ENCODE measurements around the gene VSTM2L. TPM values are rescaled to one million over a fixed set of nuclear protein-coding genes. Genes with fewer than 3 reads are reported as not detected.

VSTM2L gene
- polyA plus RNA-seq, 2 of the 4 experiments (the other 2 are of a cell fraction), result 2.0 to 5.8 TPM

DNA sequence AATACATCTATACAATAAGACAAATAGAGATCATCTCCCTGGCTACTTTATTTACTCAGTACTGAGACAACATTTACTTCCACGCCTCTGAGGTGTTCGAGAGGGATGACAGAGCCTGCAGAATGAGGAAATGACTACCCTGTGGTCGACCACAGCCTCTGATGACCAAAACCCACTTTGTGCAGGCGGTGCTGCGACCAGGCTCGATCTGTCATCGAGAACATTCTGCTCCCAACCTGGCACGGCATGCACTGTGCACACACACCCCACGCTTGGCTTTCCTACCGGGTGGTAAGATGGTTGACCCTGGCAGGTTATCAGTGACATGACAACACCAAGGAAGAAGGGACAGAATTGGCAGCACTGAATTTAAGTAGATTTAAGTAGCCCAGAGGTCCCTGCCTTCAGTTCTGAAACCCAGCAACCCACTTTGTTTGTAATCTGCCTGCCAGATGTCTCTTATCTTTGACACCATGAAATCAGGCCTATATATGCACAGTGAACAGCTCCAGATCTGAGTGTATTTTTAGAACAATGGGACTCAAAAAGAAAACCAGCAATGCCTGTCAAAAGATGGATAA lies 87.7 kb downstream of the VSTM2L start:
- DNase-seq (ENCODE audit: low read depth in 1 of 2, low spot score in 1 of 2) (peak; percentile 15 to 52), ATAC-seq (peak; percentile 41 to 64; a peak in 3 of 6 replicates), FAIRE-seq (no peak)
- H3K4me3 ChIP-seq, result no peak overlapping the region
- 22% methylated on average over 10 of the region's 10 CpGs for WGBS (ENCODE audit: missing lambda C conversion rate)
- H3K4me2 ChIP-seq, result peak overlapping the region; percentile 38
- peaks cover 72% of the 10 kb centered on the region for H3K4me1 ChIP-seq
- H3K9me3 ChIP-seq, result no peaks in the 10 kb centered on the region
- ChIA-PET CTCF (interaction anchor here (1.4 to 5.2 kb wide), 2 partner anchors 16 to 427 kb away, joined by 4 to 40 read pairs; no protein-coding TSS in a partner anchor), POLR2A (no interaction called here)
- H3K27ac ChIP-seq, result peak overlapping the region; percentile 41 to 50; a peak in 2 of 6 replicates
- TF ChIP-seq, protein P1, sequence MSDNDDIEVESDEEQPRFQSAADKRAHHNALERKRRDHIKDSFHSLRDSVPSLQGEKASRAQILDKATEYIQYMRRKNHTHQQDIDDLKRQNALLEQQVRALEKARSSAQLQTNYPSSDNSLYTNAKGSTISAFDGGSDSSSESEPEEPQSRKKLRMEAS (IDR thresholded peaks at IDR 0.05), result peak; percentile 29; the same call in 1 of the 2 replicates
- TF ChIP-seq, protein P2, sequence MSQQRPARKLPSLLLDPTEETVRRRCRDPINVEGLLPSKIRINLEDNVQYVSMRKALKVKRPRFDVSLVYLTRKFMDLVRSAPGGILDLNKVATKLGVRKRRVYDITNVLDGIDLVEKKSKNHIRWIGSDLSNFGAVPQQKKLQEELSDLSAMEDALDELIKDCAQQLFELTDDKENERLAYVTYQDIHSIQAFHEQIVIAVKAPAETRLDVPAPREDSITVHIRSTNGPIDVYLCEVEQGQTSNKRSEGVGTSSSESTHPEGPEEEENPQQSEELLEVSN (IDR thresholded peaks at IDR 0.05; ENCODE audit: borderline replicate concordance, low read depth), result no peak
- TF ChIP-seq FOSL2 (IDR thresholded peaks at IDR 0.05), result no peak
- TF ChIP-seq FOSL2 (CRISPR knock-in tag; IDR thresholded peaks at IDR 0.05), result 0 out of 2 replicates have a peak, but pooled peaks have one; percentile 15
- no peak for TF ChIP-seq RNF2 (IDR thresholded peaks at IDR 0.05; ENCODE audit: borderline replicate concordance, low read depth)

DNA sequence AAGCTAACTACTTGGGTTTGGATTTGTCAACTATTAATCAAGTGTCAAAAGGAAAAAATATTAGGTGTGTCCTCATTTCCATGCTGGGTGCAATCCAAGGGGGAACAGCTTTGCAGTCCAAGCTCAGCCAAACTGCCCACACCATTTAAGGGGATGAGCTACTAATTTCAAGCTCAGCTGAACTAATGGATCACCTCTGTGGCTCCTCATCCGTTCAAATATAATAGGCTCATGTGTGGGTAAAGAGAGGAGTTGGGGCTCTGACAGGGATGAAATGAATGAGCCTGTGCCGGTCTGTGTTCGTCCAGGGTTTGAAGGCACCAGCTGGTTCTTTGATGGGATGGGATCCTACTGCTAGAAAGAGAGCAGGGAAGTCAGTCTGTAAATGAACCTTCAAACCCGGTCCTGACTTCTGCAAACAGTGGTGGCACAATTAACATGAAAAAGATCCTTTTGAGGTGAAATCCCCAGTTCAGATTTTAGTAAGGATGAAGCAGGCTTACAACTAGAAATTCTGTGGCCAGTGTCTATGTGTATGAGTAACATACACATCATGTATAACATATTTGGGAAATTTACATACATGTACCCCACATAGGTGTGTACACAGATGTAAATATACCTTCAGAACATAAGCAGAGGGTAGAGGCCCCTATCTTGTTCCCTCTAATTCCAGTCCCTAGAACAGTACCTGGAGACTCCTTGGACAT lies 88.4 kb downstream of the VSTM2L start:
- H3K27ac ChIP-seq, result peak overlapping the region in 1 of 2 experiments; percentile 50; a peak in 1 of 6 replicates
- no peaks in the 10 kb centered on the region for H3K9me3 ChIP-seq
- no peak for FAIRE-seq
- peaks cover 69% of the 10 kb centered on the region for H3K4me1 ChIP-seq
- POLR2A ChIA-PET, result no interaction called here
- ATAC-seq, result no peak
- H3K4me3 ChIP-seq, result no peak overlapping the region
- 95% methylated on average over 4 of the region's 4 CpGs for WGBS (ENCODE audit: missing lambda C conversion rate)
- TF ChIP-seq RAD21 (conservative IDR thresholded peaks at IDR 0.05 in 1 of 2, IDR thresholded peaks at IDR 0.05 in 1 of 2) (no peak), HOXB13 (CRISPR knock-in tag; IDR thresholded peaks at IDR 0.05; ENCODE audit: low read depth) (no peak), NFE2L2 (conservative IDR thresholded peaks at IDR 0.05; ENCODE audit: low read length) (no peak), MAFK (IDR thresholded peaks at IDR 0.05; ENCODE audit: partially characterized antibody) (no peak), CHD2 (IDR thresholded peaks at IDR 0.05; ENCODE audit: low read length, partially characterized antibody) (no peak), RFX5 (IDR thresholded peaks at IDR 0.05) (no peak), KDM5A (IDR thresholded peaks at IDR 0.05) (no peak), ZSCAN20 (CRISPR knock-in tag; IDR thresholded peaks at IDR 0.05) (no peak), BHLHE40 (IDR thresholded peaks at IDR 0.05; ENCODE audit: low read depth, low read length) (no peak), HOXB5 (CRISPR knock-in tag; IDR thresholded peaks at IDR 0.05) (no peak), JUNB (IDR thresholded peaks at IDR 0.05) (no peak), CBX8 (IDR thresholded peaks at IDR 0.05) (no peak), CHD4 (IDR thresholded peaks at IDR 0.05; ENCODE audit: borderline replicate concordance) (no peak), TFCP2L1 (CRISPR knock-in tag; IDR thresholded peaks at IDR 0.05) (no peak), JUN (IDR thresholded peaks at IDR 0.05) (no peak), ZFP36 (IDR thresholded peaks at IDR 0.05; ENCODE audit: borderline replicate concordance, partially characterized antibody) (no peak), TP53 (CRISPR knock-in tag; IDR thresholded peaks at IDR 0.05) (no peak)
- TF ChIP-seq, protein P3, sequence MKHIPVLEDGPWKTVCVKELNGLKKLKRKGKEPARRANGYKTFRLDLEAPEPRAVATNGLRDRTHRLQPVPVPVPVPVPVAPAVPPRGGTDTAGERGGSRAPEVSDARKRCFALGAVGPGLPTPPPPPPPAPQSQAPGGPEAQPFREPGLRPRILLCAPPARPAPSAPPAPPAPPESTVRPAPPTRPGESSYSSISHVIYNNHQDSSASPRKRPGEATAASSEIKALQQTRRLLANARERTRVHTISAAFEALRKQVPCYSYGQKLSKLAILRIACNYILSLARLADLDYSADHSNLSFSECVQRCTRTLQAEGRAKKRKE (CRISPR knock-in tag; IDR thresholded peaks at IDR 0.05; ENCODE audit: low read depth), result no peak
- TF ChIP-seq, protein P4, sequence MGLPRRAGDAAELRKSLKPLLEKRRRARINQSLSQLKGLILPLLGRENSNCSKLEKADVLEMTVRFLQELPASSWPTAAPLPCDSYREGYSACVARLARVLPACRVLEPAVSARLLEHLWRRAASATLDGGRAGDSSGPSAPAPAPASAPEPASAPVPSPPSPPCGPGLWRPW (IDR thresholded peaks at IDR 0.05), result no peak
- CTCF ChIA-PET, result interaction anchor here (0.6 to 5.2 kb wide), 11 partner anchors 8 to 428 kb away, joined by 3 to 41 read pairs (median 6); partner anchors contain the start of gene VSTM2L
- DNase-seq (ENCODE audit: low read depth in 1 of 2, low spot score in 1 of 2), result no peak
- peak overlapping the region; percentile 38; the same call in 2 of the 3 replicates for H3K4me2 ChIP-seq
